ENCODE results near the gene TLE3.

DNA sequence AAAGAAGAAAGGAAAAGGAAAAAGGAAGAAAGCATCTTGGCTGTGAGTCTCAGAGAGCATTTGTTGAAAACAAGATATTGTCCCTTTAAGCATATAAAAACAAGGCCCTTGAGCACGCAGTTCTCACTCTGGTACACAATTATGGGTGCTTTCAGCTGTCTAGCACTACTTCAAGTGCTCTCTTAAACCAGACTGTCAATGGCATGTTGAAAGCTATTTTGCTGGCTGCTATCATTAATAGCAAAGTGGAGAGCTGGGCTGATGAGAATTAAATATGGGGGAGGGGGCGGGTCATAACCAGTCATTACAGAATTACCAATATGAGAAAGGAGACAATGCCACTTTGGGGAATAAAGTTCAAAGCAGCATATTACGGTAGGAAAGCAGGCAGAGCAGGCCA lies 9.3 kb downstream of the TLE3 start:
- TF ChIP-seq, protein P1, sequence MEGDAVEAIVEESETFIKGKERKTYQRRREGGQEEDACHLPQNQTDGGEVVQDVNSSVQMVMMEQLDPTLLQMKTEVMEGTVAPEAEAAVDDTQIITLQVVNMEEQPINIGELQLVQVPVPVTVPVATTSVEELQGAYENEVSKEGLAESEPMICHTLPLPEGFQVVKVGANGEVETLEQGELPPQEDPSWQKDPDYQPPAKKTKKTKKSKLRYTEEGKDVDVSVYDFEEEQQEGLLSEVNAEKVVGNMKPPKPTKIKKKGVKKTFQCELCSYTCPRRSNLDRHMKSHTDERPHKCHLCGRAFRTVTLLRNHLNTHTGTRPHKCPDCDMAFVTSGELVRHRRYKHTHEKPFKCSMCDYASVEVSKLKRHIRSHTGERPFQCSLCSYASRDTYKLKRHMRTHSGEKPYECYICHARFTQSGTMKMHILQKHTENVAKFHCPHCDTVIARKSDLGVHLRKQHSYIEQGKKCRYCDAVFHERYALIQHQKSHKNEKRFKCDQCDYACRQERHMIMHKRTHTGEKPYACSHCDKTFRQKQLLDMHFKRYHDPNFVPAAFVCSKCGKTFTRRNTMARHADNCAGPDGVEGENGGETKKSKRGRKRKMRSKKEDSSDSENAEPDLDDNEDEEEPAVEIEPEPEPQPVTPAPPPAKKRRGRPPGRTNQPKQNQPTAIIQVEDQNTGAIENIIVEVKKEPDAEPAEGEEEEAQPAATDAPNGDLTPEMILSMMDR (conservative IDR thresholded peaks at IDR 0.05 in 1 of 2, IDR thresholded peaks at IDR 0.05 in 1 of 2; ENCODE audit: low read depth in 1 of 2, low read length in 2 of 2): no peak
- TF ChIP-seq EZH2 (IDR thresholded peaks at IDR 0.05; ENCODE audit: low read length, missing control alignments): no peak

Measured in fibroblast of lung (primary cell).